RPMI7951 (cell line): Measurements from ENCODE around the gene ANKS1A. TPM values are rescaled to one million over a fixed set of nuclear protein-coding genes. Genes with fewer than 3 reads are reported as not detected.
A peak's percentile ranks its signal among the peaks of the same experiment; 100 is the strongest.
"Not testable (repeated sequence)": the region's sequence is repeated elsewhere in the genome, so short reads cannot be mapped to it uniquely, and the experiment has no call there.

Experiments
- DNase-seq: peaks from one replicate; pipeline ENCODE4 v3.0.0-alpha.2; 2012; ENCODE audit warnings: low read depth
- total RNA-seq: library from RNA; depleted of rRNA; stranded (reverse); fragments of >200 nt; shearing (Covaris generic); gene quantifications from 2 replicates; pipeline ENCODE4 v1.2.3, GENCODE V29; 2014; rRNA removed

The ANKS1A gene
- total RNA-seq, 1 experiment from 2014 or later, result 7.4 TPM

DNA sequence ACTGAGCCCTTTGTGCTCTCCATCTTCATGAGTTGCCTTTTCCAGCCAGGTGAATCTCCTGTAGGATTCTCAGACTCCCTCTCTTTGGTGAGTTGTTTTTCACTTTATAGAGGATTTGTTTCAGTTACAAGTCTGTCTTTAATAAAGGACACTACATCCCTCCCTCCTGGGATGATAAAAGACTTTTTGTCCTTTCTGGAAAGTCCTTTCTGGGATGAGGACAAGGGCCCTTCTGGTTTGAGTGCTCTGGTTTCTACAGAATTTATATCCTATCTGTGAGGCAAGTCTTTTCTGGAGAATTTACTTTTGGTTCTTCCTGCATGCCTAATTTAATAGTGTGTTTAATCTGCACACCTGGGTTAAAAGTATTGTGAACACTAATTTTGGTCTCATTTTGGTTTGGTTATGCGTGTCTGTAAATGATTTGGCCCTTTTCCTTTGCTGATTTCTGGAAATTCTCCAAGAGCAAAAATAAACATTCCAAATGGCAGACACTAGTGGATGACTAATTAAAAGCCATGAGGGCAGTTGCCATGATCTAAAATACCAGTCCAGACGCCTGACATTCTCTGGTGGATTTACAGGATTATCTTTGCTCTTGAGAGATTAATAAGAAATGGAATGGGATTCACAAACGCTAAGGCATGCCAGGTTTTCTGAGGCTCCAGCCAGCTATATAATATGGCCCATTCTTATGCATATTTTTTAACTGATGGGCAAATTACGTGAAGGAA is 207.2 kb downstream of the ANKS1A start:
- DNase-seq, result peak; percentile 90

DNA sequence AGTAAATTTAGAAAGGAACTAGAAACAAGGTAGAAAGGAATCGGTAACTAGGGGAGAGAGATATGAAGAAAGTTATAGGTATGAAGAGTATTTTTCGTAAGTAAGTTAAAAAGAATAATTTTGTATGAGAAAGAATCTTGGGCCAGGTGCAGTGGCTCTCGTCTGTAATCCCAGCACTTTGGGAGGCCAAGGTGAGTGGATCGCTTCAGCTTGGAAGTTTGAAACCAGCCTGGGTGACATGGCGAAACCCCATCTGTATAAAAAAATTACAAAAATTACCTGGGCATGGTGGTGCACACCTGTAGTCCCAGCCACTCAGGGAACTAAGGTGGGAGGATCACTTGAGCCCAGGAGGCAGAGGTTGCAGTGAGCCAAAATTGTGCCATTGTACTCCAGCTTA is 210.1 kb downstream of the ANKS1A start:
- no peak for DNase-seq

GRCh38 chr6:35105078-35105477 is 216.0 kb downstream of the ANKS1A start:
- no peak for DNase-seq

DNA sequence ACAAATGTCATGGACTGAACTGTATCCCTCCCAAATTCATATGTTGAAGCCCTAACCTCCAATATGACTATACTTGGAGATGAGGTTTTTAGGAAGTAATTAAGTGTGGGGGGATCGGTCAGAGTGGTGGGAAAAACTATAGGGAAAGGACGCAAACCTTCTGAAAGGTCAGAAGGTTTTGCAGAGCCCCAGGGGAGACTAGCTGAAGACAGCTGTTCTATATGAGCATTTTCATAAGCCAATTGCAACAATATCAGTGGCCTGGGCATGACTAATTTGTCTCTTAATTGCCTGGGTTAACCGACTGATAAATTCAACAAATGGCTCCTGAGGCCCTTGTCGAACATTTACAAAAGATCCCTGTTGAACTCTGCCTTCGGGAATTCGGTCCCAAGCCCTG is 217.0 kb downstream of the ANKS1A start:
- DNase-seq, result peak; percentile 37

DNA sequence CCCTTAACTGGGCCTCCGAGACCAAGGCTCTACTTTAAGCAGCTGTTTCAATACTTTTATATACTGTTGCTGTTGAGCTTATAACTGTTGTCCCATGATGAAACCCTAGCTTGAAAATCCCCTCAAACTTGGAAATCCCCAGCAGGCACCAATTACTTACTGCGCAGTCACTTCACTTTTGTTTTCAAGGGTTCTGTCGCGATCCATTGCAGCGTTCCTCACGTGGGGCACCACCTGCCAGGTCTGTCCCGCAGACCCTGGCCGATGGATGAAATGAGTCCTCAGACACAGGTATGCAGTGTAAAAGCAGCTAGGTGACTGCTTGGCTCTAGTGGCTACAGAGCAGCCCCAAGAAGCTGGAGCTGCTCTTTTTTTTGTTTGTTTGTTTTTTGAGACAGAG is 218.2 kb downstream of the ANKS1A start:
- DNase-seq, result not testable (repeated sequence)

GRCh38 chr6:35107761-35108160 is 218.7 kb downstream of the ANKS1A start:
- not testable (repeated sequence) for DNase-seq

DNA sequence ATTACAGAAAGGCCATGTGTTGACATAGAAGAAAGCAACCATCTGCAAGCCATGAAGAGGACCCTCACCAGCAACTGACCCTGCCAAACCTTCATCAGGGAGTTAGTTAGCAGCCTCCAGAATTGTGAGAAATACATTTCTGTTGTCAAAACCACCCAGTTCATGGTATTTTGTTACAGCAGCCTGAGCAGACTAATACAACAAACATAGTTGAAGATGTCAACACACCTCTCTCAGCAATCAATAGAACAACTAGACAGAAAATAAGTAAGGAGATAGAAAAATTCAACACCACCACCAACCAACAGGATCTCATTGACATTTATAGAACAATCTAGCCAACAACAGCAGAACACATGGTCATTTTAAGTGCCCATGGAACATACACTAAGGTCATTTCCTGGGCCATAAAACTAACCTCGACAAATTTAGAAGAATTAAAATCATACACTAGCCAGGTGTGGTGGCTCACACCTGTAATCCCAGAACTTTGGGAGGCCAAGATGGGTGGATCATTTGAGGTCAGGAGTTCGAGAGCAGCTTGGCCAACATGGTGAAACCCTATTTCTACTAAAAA is 219.3 kb downstream of the ANKS1A start:
- DNase-seq, result no peak

DNA sequence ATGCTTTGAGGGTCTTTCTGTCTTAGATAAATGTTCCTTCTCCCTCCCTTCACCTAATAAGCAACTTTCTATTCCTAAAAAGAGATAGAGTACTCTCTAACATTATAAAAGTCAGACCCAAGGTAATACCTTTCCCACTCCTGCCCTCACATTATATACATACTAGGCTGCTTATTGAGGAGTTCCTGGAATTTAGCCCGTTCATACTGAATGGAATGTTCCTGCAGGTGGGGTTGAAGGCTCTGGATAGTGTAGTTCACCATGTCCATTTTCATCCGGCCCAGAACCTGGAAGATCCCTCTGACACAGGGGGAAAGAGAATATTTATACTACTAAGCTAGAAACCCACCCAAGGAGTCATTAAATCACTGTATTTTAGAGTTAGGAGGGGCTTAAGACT is 231.7 kb downstream of the ANKS1A start:
- DNase-seq, result no peak

GRCh38 chr6:35124356-35124755 is 235.3 kb downstream of the ANKS1A start:
- no peak for DNase-seq

GRCh38 chr6:35128042-35128441 is 239.0 kb downstream of the ANKS1A start:
- no peak for DNase-seq

DNA sequence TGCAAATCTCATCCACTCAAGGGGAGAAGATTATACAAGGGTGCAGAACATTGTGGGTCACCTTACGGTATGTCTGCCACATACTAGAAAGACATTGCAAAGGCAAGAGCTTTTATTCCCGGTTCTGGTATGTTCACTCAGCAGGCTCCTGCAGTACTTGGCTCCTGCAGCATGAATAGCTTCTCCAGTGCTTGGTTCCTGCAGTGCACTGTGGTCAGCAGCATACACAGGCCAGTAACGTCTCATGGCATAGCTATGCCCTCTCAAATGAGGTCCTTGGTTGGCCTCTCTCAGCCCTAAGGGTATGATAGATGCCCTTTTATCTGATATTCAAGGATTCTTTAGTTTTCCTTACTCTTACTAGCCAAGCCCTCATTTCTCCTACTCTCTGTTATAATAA is 239.4 kb downstream of the ANKS1A start:
- no peak for DNase-seq

DNA sequence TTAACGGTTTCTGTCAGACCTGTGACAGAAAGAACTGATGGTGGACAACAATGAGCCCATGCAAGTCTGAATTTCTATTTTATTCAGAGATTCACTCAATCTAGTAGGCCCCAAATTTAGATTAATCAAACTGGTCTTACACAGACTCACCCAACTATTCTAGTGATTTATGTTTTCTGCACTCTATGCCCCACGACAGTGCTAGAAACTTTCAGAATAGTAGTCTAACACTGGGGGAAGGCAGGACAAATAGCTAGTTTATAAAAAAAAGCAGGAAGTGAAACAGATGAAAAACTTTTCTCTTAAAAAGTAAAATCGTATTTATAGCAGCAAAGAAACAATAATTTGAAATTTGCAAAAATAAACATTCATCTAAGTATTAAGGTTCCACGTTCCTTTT is 247.1 kb downstream of the ANKS1A start:
- no peak for DNase-seq

- DNase-seq, result not testable (repeated sequence)
Observed at GRCh38 chr6:35138191-35138590, 249.1 kb downstream of the ANKS1A start.

DNA sequence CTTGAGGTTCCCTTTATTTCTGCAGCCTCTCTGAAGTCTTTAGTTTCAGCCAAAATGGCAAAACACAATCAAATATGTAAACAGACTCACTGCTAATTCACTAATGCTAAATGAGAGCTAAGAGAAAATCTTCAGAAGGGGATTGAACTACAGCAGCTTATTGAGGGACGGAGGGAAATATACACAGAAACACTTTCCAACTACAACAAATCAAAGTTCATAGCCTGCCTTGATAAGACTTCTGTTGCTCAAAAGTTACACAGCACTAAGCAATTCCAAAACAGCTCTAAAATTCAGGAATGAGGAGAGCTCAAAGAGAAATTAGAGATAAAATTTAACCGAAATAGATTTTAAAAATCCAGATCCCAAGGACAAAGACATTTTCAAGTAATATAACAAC is 250.4 kb downstream of the ANKS1A start:
- no peak for DNase-seq

DNA sequence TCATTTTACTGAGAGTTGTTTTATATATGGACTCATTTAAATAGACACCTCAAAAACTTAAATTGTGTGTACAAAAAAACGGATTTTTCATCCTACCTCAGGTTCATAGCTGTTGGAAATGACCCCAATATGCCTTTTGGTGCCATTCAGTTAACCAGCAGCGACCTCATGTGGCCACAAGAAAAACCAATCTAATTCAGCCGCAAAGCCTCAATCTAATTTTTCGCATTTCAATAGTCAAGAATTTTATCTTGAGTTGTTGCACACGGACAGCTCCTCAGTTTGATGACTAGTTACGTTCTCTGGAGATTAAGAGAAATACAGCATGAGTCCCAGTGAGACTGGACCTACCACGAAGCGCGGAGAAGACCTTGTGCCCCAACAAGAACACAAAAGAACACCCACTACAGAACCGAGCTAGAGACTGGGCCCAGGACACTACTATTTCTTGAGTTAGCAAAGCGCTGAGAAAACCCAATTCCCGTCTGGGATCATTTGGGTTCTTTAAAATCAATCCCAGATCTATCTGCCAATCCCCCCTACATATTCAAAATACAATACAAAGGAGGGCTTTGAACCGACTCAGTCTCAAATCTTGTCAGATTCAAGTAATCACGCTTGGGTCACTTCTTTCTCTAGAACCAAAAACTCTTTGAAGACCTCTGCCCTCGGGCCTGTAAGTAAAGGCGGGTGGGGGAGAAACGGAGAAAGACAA is 251.0 kb downstream of the ANKS1A start:
- DNase-seq, result peak; percentile 64

- no peak for DNase-seq
Observed at GRCh38 chr6:35140639-35141006, 251.6 kb downstream of the ANKS1A start.

Other genes with a start within 250 kb of the ANKS1A start
- gene ILRUN, start 192.5 kb upstream of the ANKS1A start, total RNA-seq, result 33.9 and 36.8 TPM in 2 replicates
- 258 and 293 TPM in 2 replicates for gene SNRPC, start 131.8 kb upstream of the ANKS1A start, total RNA-seq
- 4.0 and 4.4 TPM in 2 replicates for gene BLTP3A, start 97.2 kb upstream of the ANKS1A start, total RNA-seq
- 40.3 and 46.3 TPM in 2 replicates for gene TAF11, start 1.2 kb upstream of the ANKS1A start, total RNA-seq